Embryonic facial prominence (tissue), 1 donor: ENCODE measurements around the gene LZTR1.

Experiments used
- DNase-seq: peaks from one replicate; pipeline ENCODE4 v3.0.0-alpha.2; 2016; ENCODE audit errors: extremely low spot score

Gene LZTR1

GRCh38 chr22:21015466-21016006 lies 33.4 kb downstream of the LZTR1 start:
- DNase-seq, result no peak

GRCh38 chr22:21016644-21017420 lies 34.7 kb downstream of the LZTR1 start:
- no peak for DNase-seq

GRCh38 chr22:21018314-21018713 lies 36.2 kb downstream of the LZTR1 start:
- DNase-seq, result no peak

GRCh38 chr22:21020802-21021429 lies 38.8 kb downstream of the LZTR1 start:
- no peak for DNase-seq

- DNase-seq, result no peak
Observed at GRCh38 chr22:21022507-21022906, 40.4 kb downstream of the LZTR1 start.

- no peak for DNase-seq
Observed at GRCh38 chr22:21022955-21023614, 41.0 kb downstream of the LZTR1 start.

GRCh38 chr22:21025266-21025665 lies 43.2 kb downstream of the LZTR1 start:
- DNase-seq, result no peak

- no peak for DNase-seq
Observed at GRCh38 chr22:21025763-21026755, 44.0 kb downstream of the LZTR1 start.

- DNase-seq, result no peak
Observed at GRCh38 chr22:21026783-21027692, 44.9 kb downstream of the LZTR1 start.

GRCh38 chr22:21028277-21029251 lies 46.5 kb downstream of the LZTR1 start:
- no peak for DNase-seq

- no peak for DNase-seq
Observed at GRCh38 chr22:21029486-21030025, 47.5 kb downstream of the LZTR1 start.

- no peak for DNase-seq
Observed at GRCh38 chr22:21030032-21030431, 47.9 kb downstream of the LZTR1 start.

GRCh38 chr22:21030621-21031544 lies 48.8 kb downstream of the LZTR1 start:
- no peak for DNase-seq

GRCh38 chr22:21031545-21032036 lies 49.5 kb downstream of the LZTR1 start:
- DNase-seq, result no peak

- no peak for DNase-seq
Observed at GRCh38 chr22:21032037-21032867, 50.2 kb downstream of the LZTR1 start, which contains the start of gene SLC7A4. Gene SLC7A4 (minus strand): TSS chr22:21032561. CDS start chr22:21031812, 749 bp downstream.
